HepG2 (cell line): Measurements from ENCODE around the gene PEMT. TPM values are rescaled to one million over a fixed set of nuclear protein-coding genes. Genes with fewer than 3 reads are reported as not detected.

ENCODE experiments used
- ARNT2 ChIP-seq: sonication (generic); formaldehyde crosslinking; IDR thresholded peaks from 2 replicates; pipeline ENCODE4 v1.8.0; 2022; ENCODE audit warnings: mild to moderate bottlenecking, low read depth, missing genetic modification reagents, moderate library complexity
- ATF7 ChIP-seq, 2 experiments: fragments of 450-650 bp in 1 of 2; sonication (generic) in 1 of 2; formaldehyde crosslinking in 1 of 2; IDR thresholded peaks; 2 replicates each; pipeline versions ENCODE4 v1.4.0 to v1.6.1; 2016 to 2020; ENCODE audit warnings: antibody characterized with exemption in 1 of 2, mild to moderate bottlenecking in 1 of 2, missing genetic modification reagents in 1 of 2
- ETV5 ChIP-seq: IDR thresholded peaks from 2 replicates; pipeline ENCODE4 v1.6.1; 2018; ENCODE audit warnings: missing biosample characterization, missing genetic modification reagents, inconsistent platforms, borderline replicate concordance
- FOXK1 ChIP-seq: sonication (generic); formaldehyde crosslinking; IDR thresholded peaks from 2 replicates; pipeline ENCODE4 v1.4.0; 2020; ENCODE audit warnings: low read depth, missing genetic modification reagents, borderline replicate concordance
- GATAD1 ChIP-seq: IDR thresholded peaks from 2 replicates; pipeline ENCODE4 v1.6.1; 2016; ENCODE audit warnings: missing genetic modification reagents, missing compliant biosample characterization
- MIER2 ChIP-seq: IDR thresholded peaks from 2 replicates; pipeline ENCODE4 v1.6.1; 2016; ENCODE audit warnings: missing biosample characterization, missing genetic modification reagents
- MYNN ChIP-seq: sonication (generic); formaldehyde crosslinking; IDR thresholded peaks from 2 replicates; pipeline ENCODE4 v1.4.0; 2020; ENCODE audit warnings: mild to moderate bottlenecking, low read depth, missing genetic modification reagents
- NR2C2 ChIP-seq: sonication (generic); formaldehyde crosslinking; IDR thresholded peaks from 2 replicates; pipeline ENCODE4 v1.4.0; 2020; ENCODE audit warnings: missing genetic modification reagents, mild to moderate bottlenecking, moderate library complexity, borderline replicate concordance
- PCBP1 ChIP-seq: fragments of 200-400 bp; formaldehyde crosslinking; IDR thresholded peaks from 2 replicates; pipeline ENCODE4 v1.6.1; 2017; ENCODE audit warnings: mild to moderate bottlenecking, low read depth, low read length, borderline replicate concordance
- PHF20 ChIP-seq: sonication (generic); formaldehyde crosslinking; IDR thresholded peaks from 2 replicates; pipeline ENCODE4 v1.5.0; 2020; ENCODE audit warnings: mild to moderate bottlenecking, missing genetic modification reagents
- POLR2G ChIP-seq: fragments of 200-400 bp; formaldehyde crosslinking; IDR thresholded peaks from 2 replicates; pipeline ENCODE4 v1.6.1; 2018; ENCODE audit warnings: mild to moderate bottlenecking, low read depth, low read length, moderate library complexity
- RARA ChIP-seq: IDR thresholded peaks from 2 replicates; pipeline ENCODE4 v1.6.1; 2016; ENCODE audit warnings: missing genetic modification reagents, missing compliant biosample characterization
- RBAK ChIP-seq: sonication (generic); formaldehyde crosslinking; IDR thresholded peaks from 2 replicates; pipeline ENCODE4 v1.5.1; 2020; ENCODE audit warnings: mild to moderate bottlenecking, missing genetic modification reagents
- SALL1 ChIP-seq: sonication (generic); formaldehyde crosslinking; IDR thresholded peaks from 2 replicates; pipeline ENCODE4 v1.8.0; 2022; ENCODE audit warnings: mild to moderate bottlenecking, missing genetic modification reagents
- SMARCE1 ChIP-seq: fragments of 450-650 bp; IDR thresholded peaks from 2 replicates; pipeline ENCODE4 v1.6.1; 2017; ENCODE audit warnings: borderline replicate concordance
- SPEN ChIP-seq: sonication (generic); formaldehyde crosslinking; IDR thresholded peaks from 2 replicates; pipeline ENCODE4 v1.5.1; 2020; ENCODE audit warnings: low read depth, mild to moderate bottlenecking, missing genetic modification reagents
- SUZ12 ChIP-seq: fragments of 150-350 bp; IDR thresholded peaks from 2 replicates; pipeline ENCODE4 v1.6.1; 2014; ENCODE audit warnings: low read depth, low read length
- SYNCRIP ChIP-seq: fragments of 200-400 bp; formaldehyde crosslinking; IDR thresholded peaks from 2 replicates; pipeline ENCODE4 v1.6.1; 2018; ENCODE audit warnings: mild to moderate bottlenecking, low read depth, low read length; ENCODE audit not compliant: insufficient read depth
- TGIF2 ChIP-seq: IDR thresholded peaks from 2 replicates; pipeline ENCODE4 v1.6.1; 2016; ENCODE audit warnings: control low read depth, missing compliant biosample characterization
- ZNF567 ChIP-seq: sonication (generic); formaldehyde crosslinking; IDR thresholded peaks from 2 replicates; pipeline ENCODE4 v1.8.1; 2023; ENCODE audit warnings: mild to moderate bottlenecking, missing genetic modification reagents, borderline replicate concordance
- ZNF776 ChIP-seq: sonication (generic); formaldehyde crosslinking; IDR thresholded peaks from 2 replicates; pipeline ENCODE4 v1.4.0; 2020; ENCODE audit warnings: mild to moderate bottlenecking, missing genetic modification reagents
- ZSCAN30 ChIP-seq: sonication (generic); formaldehyde crosslinking; IDR thresholded peaks from 2 replicates; pipeline ENCODE4 v1.5.0; 2020; ENCODE audit warnings: mild to moderate bottlenecking, missing genetic modification reagents
- polyA plus RNA-seq, 8 experiments: library from polyadenylated mRNA; depleted of rRNA in 3 of 8; stranded (reverse) in 7 of 8; unstranded in 1 of 8; fragments of >200 nt; fragmentation: Illumina TruSeq in 4 of 8; extraction: Trizol in 4 of 8; gene quantifications; 2 replicates each; pipeline versions ENCODE4 v1.2.1 to v1.2.3, GENCODE V29; 2011 to 2016; ENCODE audit warnings: low read depth in 4 of 8, missing spikeins in 1 of 8, mixed read lengths in 1 of 8; ENCODE audit not compliant: insufficient read depth in 1 of 8
- total RNA-seq, 5 experiments: library from RNA; depleted of rRNA; stranded (reverse); fragments of >200 nt; fragmentation: Illumina TruSeq; extraction: Trizol; gene quantifications; 2 replicates each; pipeline ENCODE4 v1.2.3, GENCODE V29; 2016; ENCODE audit warnings: low read depth in 1 of 5
- TF ChIP-seq, protein P1 (sequence below): sonication (generic); formaldehyde crosslinking; conservative IDR thresholded peaks from 2 replicates; pipeline ENCODE4 v1.8.0; 2022; ENCODE audit warnings: mild to moderate bottlenecking, moderate library complexity, missing genetic modification reagents
- TF ChIP-seq, protein P2 (sequence below): IDR thresholded peaks from 2 replicates; pipeline ENCODE4 v1.6.1; 2016
- TF ChIP-seq, protein P3 (sequence below): sonication (generic); formaldehyde crosslinking; IDR thresholded peaks from 2 replicates; pipeline ENCODE4 v1.4.0; 2020; ENCODE audit warnings: missing genetic modification reagents, borderline replicate concordance

PEMT gene
- total and polyA plus RNA-seq, 2 of the 13 experiments (the other 11 are each of a cell fraction or from before 2014, with no cell fraction given): 31.7 to 43.6 TPM

DNA sequence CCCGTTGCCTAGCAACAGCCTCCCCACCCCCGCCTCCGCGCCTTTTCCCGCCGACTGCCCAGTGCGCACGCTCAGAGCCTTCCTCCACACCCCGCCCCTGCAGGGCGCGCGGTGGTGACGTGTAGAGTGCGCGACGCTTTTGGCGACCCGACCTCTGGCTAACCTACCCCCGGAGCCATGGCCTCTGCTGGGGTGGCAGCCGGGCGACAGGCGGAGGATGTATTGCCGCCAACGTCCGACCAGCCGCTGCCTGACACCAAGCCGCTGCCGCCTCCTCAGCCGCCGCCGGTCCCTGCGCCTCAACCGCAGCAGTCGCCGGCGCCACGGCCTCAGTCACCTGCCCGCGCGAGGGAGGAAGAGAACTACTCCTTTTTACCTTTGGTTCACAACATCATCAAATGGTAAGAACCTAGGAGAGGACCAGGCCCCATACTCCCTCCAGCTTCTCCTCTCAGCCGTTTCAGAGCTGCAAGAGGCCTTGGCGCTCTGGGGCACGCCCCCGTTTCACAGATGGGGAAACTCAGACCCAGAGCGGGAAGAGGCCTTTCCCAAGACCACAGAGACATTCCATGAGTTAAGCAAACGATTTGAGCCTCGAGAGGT lies 114.5 kb downstream of the PEMT start, which contains the start of gene MED9 (continued):
- TF ChIP-seq PCBP1 (no peak), ETV5 (CRISPR knock-in tag) (no peak; the same call in 1 of the 2 replicates), ZNF776 (CRISPR knock-in tag) (peak; percentile 60; the same call in 1 of the 2 replicates), NR2C2 (CRISPR knock-in tag) (peak; percentile 93), SPEN (peak; percentile 95), ARNT2 (0 out of 2 replicates have a peak, but pooled peaks have one; percentile 36), PHF20 (CRISPR knock-in tag) (peak; percentile 93), RBAK (CRISPR knock-in tag) (no peak), FOXK1 (CRISPR knock-in tag) (peak; percentile 84; the same call in 1 of the 2 replicates), ZNF567 (CRISPR knock-in tag) (peak; percentile 82; the same call in 1 of the 2 replicates), SUZ12 (no peak), SYNCRIP (no peak), SMARCE1 (no peak), ZSCAN30 (CRISPR knock-in tag) (no peak), GATAD1 (CRISPR knock-in tag) (peak; percentile 96), MIER2 (CRISPR knock-in tag) (no peak), SALL1 (CRISPR knock-in tag) (0 out of 2 replicates have a peak, but pooled peaks have one; percentile 73), MYNN (CRISPR knock-in tag) (no peak), ATF7 (IDR thresholded peaks at IDR 0.05) (no peak), ATF7 (CRISPR knock-in tag; IDR thresholded peaks at IDR 0.05) (no peak), POLR2G (peak; percentile 75), RARA (CRISPR knock-in tag) (peak; percentile 87), TGIF2 (CRISPR knock-in tag) (0 out of 2 replicates have a peak, but pooled peaks have one; percentile 17)
- TF ChIP-seq, protein P1, sequence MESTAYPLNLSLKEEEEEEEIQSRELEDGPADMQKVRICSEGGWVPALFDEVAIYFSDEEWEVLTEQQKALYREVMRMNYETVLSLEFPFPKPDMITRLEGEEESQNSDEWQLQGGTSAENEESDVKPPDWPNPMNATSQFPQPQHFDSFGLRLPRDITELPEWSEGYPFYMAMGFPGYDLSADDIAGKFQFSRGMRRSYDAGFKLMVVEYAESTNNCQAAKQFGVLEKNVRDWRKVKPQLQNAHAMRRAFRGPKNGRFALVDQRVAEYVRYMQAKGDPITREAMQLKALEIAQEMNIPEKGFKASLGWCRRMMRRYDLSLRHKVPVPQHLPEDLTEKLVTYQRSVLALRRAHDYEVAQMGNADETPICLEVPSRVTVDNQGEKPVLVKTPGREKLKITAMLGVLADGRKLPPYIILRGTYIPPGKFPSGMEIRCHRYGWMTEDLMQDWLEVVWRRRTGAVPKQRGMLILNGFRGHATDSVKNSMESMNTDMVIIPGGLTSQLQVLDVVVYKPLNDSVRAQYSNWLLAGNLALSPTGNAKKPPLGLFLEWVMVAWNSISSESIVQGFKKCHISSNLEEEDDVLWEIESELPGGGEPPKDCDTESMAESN: no peak; the same call in 1 of the 2 replicates
- TF ChIP-seq, protein P2, sequence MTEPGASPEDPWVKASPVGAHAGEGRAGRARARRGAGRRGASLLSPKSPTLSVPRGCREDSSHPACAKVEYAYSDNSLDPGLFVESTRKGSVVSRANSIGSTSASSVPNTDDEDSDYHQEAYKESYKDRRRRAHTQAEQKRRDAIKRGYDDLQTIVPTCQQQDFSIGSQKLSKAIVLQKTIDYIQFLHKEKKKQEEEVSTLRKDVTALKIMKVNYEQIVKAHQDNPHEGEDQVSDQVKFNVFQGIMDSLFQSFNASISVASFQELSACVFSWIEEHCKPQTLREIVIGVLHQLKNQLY: no peak
- TF ChIP-seq, protein P3, sequence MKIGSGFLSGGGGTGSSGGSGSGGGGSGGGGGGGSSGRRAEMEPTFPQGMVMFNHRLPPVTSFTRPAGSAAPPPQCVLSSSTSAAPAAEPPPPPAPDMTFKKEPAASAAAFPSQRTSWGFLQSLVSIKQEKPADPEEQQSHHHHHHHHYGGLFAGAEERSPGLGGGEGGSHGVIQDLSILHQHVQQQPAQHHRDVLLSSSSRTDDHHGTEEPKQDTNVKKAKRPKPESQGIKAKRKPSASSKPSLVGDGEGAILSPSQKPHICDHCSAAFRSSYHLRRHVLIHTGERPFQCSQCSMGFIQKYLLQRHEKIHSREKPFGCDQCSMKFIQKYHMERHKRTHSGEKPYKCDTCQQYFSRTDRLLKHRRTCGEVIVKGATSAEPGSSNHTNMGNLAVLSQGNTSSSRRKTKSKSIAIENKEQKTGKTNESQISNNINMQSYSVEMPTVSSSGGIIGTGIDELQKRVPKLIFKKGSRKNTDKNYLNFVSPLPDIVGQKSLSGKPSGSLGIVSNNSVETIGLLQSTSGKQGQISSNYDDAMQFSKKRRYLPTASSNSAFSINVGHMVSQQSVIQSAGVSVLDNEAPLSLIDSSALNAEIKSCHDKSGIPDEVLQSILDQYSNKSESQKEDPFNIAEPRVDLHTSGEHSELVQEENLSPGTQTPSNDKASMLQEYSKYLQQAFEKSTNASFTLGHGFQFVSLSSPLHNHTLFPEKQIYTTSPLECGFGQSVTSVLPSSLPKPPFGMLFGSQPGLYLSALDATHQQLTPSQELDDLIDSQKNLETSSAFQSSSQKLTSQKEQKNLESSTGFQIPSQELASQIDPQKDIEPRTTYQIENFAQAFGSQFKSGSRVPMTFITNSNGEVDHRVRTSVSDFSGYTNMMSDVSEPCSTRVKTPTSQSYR: peak; percentile 48; the same call in 1 of the 2 replicates
